Activated gamma-delta T cell treated with anti-CD3 and anti-CD28 coated beads, Interleukin-2, amount 50 U/mL, for 16 hours (primary cell): Measurements from ENCODE around the gene PTPRCAP.
"Not testable (repeated sequence)": the region's sequence is repeated elsewhere in the genome, so short reads cannot be mapped to it uniquely, and the experiment has no call there.

ENCODE experiments used
- DNase-seq: peaks from one replicate; pipeline ENCODE4 v3.0.0-alpha.2; 2020; ENCODE audit warnings: low read depth

Gene PTPRCAP

GRCh38 chr11:67409261-67409666 lies 28.2 kb downstream of the PTPRCAP start:
- peak; percentile 64 for DNase-seq

GRCh38 chr11:67408437-67409200 lies 28.9 kb downstream of the PTPRCAP start:
- DNase-seq, result no peak

- no peak for DNase-seq
Measured at GRCh38 chr11:67407688-67408163, 29.8 kb downstream of the PTPRCAP start.

DNA sequence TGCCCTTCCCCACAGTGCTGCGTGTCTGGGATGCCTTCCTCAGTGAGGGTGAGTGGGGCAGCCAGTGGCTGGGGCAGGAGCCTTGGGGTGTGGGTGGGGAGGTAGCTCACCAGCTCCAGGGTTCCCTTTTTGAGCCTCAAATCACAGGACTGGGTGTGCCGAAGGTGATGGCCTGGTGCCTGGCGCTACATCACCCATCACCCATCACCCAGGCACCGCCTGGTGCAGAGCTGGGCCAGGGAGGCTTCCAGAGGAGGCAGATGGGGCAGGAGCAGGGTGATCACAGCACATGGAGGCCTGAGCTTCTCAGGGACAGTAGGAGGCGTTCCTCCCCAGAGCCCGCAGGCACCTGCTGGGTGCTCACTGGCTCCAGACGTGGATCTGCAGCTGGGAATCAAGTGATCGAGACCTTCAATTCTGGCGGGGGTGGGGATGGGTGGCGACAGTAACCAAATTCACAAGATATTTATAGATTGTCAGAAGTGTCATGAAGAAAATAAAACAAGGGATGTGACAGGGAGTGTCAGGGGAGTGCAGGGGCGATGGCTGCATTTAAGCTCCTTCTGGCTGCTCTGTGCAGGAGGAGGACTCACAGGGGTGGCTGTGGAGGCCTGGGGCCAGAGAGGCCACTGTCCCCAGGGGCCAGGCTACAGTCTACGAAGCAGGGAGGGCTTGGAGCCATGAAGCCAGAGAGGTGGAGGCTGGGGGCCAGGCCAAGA lies 30.4 kb downstream of the PTPRCAP start:
- no peak for DNase-seq

DNA sequence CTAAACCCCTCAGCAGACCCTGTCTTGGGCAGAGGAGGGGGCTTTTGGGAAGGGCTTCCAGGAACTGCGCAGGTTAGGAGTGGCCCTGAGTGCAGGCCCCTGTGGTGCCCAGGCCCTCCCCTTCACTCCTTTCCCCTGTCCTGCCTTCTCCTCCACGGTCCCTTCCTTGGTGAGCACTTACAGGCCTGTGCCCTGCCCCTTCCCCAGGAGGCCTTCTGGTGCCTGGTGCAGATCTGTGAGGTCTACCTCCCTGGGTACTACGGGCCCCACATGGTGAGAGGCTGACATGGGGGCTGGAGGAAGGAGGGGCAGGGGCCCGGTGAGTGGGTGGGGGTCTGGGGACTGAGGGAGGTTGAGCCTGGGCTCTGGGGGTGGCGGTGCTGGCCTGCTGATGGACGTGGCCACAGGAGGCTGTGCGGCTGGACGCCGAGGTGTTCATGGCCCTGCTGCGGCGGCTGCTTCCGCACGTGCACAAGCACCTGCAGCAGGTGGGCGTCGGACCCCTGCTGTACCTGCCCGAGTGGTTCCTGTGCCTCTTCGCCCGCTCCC lies 31.0 kb downstream of the PTPRCAP start:
- no peak for DNase-seq

DNA sequence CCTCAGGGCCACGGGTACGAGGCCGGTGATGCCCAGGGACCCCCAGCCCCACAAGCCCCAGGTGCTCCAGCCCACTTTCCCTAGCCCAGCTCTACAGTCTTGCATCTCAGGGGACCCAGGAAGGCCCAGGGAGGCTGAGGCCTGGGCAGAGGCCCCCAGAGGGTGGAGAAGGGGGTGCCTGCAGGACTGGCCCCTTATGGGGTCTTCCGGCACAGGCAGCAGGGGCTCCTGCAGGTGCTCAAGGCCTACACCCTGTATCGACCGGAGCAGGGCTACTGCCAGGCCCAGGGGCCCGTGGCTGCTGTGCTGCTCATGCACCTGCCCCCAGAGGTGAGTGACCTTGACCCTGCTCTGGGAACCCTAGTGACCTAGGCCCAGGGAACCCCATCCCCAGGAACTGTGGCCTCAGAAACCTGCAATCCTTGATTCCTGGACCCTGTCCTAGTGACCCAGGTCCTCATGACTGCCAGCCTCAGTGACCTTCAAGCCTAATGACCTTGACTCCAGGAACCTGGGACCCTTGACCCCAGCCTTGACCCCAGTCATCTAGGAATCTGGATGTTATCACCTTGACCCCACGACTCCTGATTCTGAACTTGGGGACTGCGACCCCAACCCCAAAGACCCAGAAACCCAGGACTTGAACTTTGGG lies 31.7 kb downstream of the PTPRCAP start:
- DNase-seq, result no peak

DNA sequence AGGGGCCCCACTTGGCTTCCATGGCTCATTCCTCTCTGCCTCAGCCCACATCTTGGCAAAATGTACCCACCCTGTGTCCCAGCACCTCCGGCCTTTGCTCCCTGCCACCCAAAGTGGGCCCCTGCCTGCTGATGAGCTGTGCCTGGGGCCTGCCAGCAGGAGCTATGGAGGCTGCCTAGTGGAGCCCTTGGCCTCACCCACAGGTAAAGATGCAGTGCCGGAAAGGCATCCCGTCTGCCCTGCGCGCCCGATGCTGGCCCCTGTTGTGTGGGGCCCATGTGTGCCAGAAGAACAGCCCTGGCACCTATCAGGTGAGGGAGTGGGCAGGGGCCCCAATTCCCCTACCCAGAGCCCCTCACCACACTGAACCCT lies 32.3 kb downstream of the PTPRCAP start:
- DNase-seq, result no peak

GRCh38 chr11:67404515-67405195 lies 32.8 kb downstream of the PTPRCAP start:
- no peak for DNase-seq

GRCh38 chr11:67403085-67403484 lies 34.4 kb downstream of the PTPRCAP start:
- not testable (repeated sequence) for DNase-seq

- not testable (repeated sequence) for DNase-seq
Measured at GRCh38 chr11:67402192-67402839, 35.2 kb downstream of the PTPRCAP start.

GRCh38 chr11:67401495-67402191 lies 35.8 kb downstream of the PTPRCAP start, which contains the start of gene PPP1CA:
TSS of gene PPP1CA (minus strand) at chr11:67401858. CDS start at chr11:67401782, 76 bp downstream.
- DNase-seq, result peak; percentile 88

DNA sequence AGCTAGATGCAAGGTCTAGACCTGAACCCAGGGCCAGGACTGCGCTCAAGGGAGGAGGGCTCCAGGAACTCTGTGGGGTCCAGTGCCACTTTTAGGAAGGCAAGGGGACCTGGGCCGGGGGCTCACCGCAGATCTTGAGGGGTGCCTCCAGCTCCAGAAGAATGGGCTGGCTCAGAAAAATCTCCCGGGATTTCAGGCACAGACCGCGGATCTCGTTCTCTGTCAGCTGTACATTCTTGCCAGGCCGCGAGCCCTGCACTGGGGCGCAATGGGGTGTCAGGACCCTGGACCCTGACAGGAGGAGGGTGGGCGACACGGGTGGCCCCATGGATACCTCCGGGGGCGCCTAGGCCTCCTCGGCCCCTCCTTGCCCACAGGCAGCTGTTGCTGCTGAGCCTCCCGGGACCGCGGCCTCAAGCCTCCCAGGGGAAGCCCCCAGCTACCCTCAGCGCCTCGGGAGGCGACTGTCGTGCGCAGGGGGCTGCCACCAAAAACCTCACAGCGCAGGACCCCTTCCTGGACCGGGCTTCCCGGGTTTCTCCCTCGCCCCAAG lies 36.5 kb downstream of the PTPRCAP start:
- no peak for DNase-seq

DNA sequence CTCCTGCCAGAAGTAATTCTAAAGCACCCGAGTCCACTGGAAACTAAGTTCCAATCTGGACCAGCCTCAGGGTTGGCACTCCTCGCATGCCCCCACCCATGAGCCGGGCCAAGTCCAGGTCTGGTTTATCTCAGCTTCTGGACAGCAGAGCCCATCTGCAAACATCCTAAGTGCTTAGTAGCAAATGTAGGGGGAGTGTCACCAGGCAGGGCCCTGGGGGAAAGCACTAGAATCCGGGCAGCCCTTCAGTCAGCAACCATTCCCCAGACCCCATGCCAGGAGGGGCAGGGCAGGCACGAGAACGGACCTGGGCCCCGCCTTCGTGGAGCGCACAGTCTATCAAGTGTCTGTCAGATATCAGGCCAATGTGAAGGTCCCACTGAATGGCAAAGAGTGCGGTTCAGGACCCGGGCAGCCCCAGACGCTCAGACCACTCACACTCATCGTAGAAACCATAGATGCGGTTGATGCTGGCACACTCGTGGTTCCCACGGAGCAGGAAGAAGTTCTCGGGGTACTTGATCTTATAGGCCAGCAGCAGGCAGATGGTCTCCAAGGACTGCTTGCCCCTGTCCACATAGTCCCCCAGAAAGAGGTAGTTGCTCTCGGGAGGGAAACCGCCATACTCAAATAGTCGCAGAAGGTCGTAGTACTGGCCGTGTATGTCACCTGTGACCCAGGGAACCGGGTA lies 37.1 kb downstream of the PTPRCAP start:
- DNase-seq, result no peak

GRCh38 chr11:67398661-67399563 lies 38.6 kb downstream of the PTPRCAP start:
- no peak for DNase-seq

GRCh38 chr11:67397986-67398660 lies 39.4 kb downstream of the PTPRCAP start:
- no peak for DNase-seq

- no peak for DNase-seq
Measured at GRCh38 chr11:67397536-67397935, 39.9 kb downstream of the PTPRCAP start.

GRCh38 chr11:67396587-67397389 lies 40.7 kb downstream of the PTPRCAP start:
- no peak for DNase-seq
